Measurements from ENCODE around the gene FZD7. TPM values are rescaled to one million over a fixed set of nuclear protein-coding genes. Genes with fewer than 3 reads are reported as not detected.
A peak's percentile ranks its signal among the peaks of the same experiment; 100 is the strongest.

Gene FZD7
- total RNA-seq, 1 donor from 2014 or later: 79.4 TPM

DNA sequence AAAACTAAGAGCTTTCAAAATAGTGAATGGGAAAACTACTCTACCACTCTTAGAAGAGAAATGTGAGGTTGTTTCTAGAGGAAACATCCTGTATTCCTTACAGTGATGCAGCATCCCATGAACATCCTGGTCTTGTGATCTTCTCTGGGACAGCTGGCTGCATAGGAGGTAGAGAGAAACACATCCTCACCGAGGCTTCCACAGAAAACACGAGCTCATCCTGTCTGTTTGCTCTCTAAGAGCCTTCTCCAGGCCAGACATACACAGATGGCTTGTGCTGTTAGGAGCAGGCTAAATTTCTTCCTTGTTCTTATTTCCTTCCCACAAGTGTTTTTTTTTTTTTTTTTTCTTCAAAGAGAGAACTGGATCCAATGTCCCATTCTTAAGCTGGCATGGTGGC, 14.7 kb upstream of the FZD7 start:
- Histone ChIP-seq H3K79me2 (ENCODE audit: low read depth) (no peaks in the 10 kb centered on the region), H3K4me3 (no peak overlapping the region), H3K4me1 (peaks cover 44% of the 10 kb centered on the region), H3K4me2 (no peak overlapping the region), H3K9me3 (ENCODE audit: low read depth) (no peaks in the 10 kb centered on the region), H3K36me3 (no peaks in the 10 kb centered on the region), H3K27ac (no peak overlapping the region), H3K27me3 (no peaks in the 10 kb centered on the region), H3F3A (ENCODE audit: low read depth) (peaks cover 47% of the 10 kb centered on the region), H2AFZ (replicated peaks) (no peak overlapping the region), H4K20me1 (ENCODE audit: low read depth) (no peaks in the 10 kb centered on the region), H3K9ac (no peak overlapping the region)
- Mint-ChIP-seq H3K4me3 (no peak overlapping the region), H3K4me1 (peaks cover 42% of the 10 kb centered on the region), H3K27me3 (ENCODE audit: insufficient read depth, low read depth) (peaks cover 10% of the 10 kb centered on the region), H3K9me3 (no peaks in the 10 kb centered on the region), H3K36me3 (no peaks in the 10 kb centered on the region), H3K27ac (no peak overlapping the region)
- no peak for DNase-seq (ENCODE audit: low spot score)
- TF ChIP-seq EZH2phosphoT487 (IDR thresholded peaks at IDR 0.05) (no peak), EZH2 (IDR thresholded peaks at IDR 0.05) (no peak)
- TF ChIP-seq, protein P1, sequence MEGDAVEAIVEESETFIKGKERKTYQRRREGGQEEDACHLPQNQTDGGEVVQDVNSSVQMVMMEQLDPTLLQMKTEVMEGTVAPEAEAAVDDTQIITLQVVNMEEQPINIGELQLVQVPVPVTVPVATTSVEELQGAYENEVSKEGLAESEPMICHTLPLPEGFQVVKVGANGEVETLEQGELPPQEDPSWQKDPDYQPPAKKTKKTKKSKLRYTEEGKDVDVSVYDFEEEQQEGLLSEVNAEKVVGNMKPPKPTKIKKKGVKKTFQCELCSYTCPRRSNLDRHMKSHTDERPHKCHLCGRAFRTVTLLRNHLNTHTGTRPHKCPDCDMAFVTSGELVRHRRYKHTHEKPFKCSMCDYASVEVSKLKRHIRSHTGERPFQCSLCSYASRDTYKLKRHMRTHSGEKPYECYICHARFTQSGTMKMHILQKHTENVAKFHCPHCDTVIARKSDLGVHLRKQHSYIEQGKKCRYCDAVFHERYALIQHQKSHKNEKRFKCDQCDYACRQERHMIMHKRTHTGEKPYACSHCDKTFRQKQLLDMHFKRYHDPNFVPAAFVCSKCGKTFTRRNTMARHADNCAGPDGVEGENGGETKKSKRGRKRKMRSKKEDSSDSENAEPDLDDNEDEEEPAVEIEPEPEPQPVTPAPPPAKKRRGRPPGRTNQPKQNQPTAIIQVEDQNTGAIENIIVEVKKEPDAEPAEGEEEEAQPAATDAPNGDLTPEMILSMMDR (IDR thresholded peaks at IDR 0.05): no peak

DNA sequence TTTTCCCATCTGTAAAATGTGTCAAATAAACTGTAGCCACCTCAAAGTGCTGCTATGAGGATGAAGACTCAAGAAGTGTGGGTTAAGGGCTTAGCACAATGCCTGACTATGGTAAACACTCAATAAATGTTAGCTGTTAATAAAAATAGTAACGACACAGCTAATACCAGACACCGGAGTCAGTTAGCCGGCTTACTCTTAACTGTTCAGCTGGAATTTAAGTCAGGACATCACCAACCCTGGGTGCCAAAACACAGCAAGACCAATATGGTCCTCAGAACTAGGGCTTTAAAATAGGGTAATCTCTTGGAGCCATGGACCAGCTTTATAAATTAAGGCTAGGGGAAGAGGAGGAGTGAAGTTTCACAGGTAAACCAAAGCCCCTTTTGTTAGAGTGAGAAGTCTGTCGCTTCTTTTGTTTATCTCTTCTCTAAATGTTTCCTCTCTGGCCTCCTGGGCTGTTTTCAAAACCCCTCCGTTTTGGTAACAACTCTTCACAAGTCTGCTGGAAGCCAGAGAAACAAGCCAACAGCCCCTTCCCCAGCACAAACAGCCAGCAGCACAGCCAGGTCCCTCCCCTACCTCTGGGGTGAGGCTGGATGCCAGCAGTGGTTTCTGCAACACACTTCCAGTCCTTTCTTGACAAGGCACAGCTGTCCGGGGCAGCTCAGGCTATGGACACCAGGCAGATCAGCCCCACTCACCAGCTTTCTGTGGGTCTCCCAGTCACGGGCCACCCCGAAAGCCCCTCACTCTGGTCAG, 13.8 kb upstream of the FZD7 start:
- Histone ChIP-seq H3K9ac (no peak overlapping the region), H3F3A (ENCODE audit: low read depth) (peaks cover 52% of the 10 kb centered on the region), H3K36me3 (no peaks in the 10 kb centered on the region), H3K79me2 (ENCODE audit: low read depth) (no peaks in the 10 kb centered on the region), H2AFZ (replicated peaks) (peak overlapping the region; percentile 46), H3K27ac (no peak overlapping the region), H4K20me1 (ENCODE audit: low read depth) (no peaks in the 10 kb centered on the region), H3K9me3 (ENCODE audit: low read depth) (no peaks in the 10 kb centered on the region), H3K4me3 (no peak overlapping the region), H3K4me1 (peaks cover 44% of the 10 kb centered on the region), H3K27me3 (no peaks in the 10 kb centered on the region), H3K4me2 (peak overlapping the region; percentile 31)
- Mint-ChIP-seq H3K36me3 (no peaks in the 10 kb centered on the region), H3K27ac (peak overlapping the region; percentile 66), H3K27me3 (ENCODE audit: insufficient read depth, low read depth) (peaks cover 6% of the 10 kb centered on the region), H3K4me3 (no peak overlapping the region), H3K4me1 (peaks cover 40% of the 10 kb centered on the region), H3K9me3 (no peaks in the 10 kb centered on the region)
- DNase-seq (ENCODE audit: low spot score): no peak
- no peak for TF ChIP-seq EZH2phosphoT487 (IDR thresholded peaks at IDR 0.05)
- no peak for TF ChIP-seq EZH2 (IDR thresholded peaks at IDR 0.05)
- TF ChIP-seq, protein P1 (IDR thresholded peaks at IDR 0.05): no peak

DNA sequence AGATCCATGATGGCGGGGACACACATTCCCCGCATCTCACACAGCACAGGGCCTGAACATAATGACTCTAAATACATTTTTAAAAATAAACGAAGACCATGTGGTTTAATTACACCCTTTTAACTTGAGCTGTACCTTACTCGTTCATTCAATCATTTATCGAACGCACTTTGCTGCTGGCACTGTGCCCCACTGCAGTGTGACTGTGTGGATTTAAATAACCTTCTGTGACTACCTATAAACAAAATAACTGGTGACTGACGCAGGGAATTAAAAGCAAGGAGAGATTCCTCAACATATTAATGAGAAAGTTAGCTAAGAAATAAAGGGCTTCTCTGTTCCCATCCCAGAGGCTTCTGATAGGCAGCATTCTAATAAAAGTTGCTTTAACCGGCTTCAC, 10.9 kb upstream of the FZD7 start:
- Histone ChIP-seq H3K36me3 (no peaks in the 10 kb centered on the region), H3K4me1 (peaks cover 49% of the 10 kb centered on the region), H3K9me3 (ENCODE audit: low read depth) (no peaks in the 10 kb centered on the region), H3K27me3 (no peaks in the 10 kb centered on the region), H3F3A (ENCODE audit: low read depth) (peaks cover 68% of the 10 kb centered on the region), H4K20me1 (ENCODE audit: low read depth) (no peaks in the 10 kb centered on the region), H3K27ac (peak overlapping the region; percentile 88), H2AFZ (replicated peaks) (no peak overlapping the region), H3K79me2 (ENCODE audit: low read depth) (no peaks in the 10 kb centered on the region), H3K4me2 (peak overlapping the region; percentile 64), H3K9ac (no peak overlapping the region), H3K4me3 (peak overlapping the region; percentile 20)
- H3K27me3 Mint-ChIP-seq (ENCODE audit: insufficient read depth, low read depth): peaks cover 5% of the 10 kb centered on the region
- no peaks in the 10 kb centered on the region for H3K36me3 Mint-ChIP-seq
- H3K27ac Mint-ChIP-seq: peak overlapping the region; percentile 24
- TF ChIP-seq EZH2 (IDR thresholded peaks at IDR 0.05): no peak
- TF ChIP-seq, protein P1 (IDR thresholded peaks at IDR 0.05): no peak
- no peak for TF ChIP-seq EZH2phosphoT487 (IDR thresholded peaks at IDR 0.05)
- H3K4me1 Mint-ChIP-seq: peaks cover 38% of the 10 kb centered on the region
- H3K9me3 Mint-ChIP-seq: no peaks in the 10 kb centered on the region
- no peak for DNase-seq (ENCODE audit: low spot score)
- H3K4me3 Mint-ChIP-seq: no peak overlapping the region

Measured in neural progenitor cell (in vitro differentiated cells).